Mesenchymal stem cell (in vitro differentiated cells and primary cell): Measurements from ENCODE around the gene LPO.

Experiments used
- DNase-seq: peaks from one replicate; pipeline ENCODE4 v3.0.0-alpha.2; 2013
- H2AFZ ChIP-seq: one replicate; pipeline ENCODE4 v1.6.1; 2013; ENCODE audit warnings: low read depth, mild to moderate bottlenecking, control low read depth, inconsistent platforms, low read length, moderate library complexity
- H2AK5ac ChIP-seq: 2 replicates; pipeline ENCODE4 v1.6.1; 2013; ENCODE audit warnings: low read length, moderate library complexity, mild to moderate bottlenecking, inconsistent platforms; ENCODE audit not compliant: severe bottlenecking
- H2BK120ac ChIP-seq: one replicate; pipeline ENCODE4 v1.6.1; 2013; ENCODE audit warnings: low read depth, mild to moderate bottlenecking, inconsistent platforms, low read length, moderate library complexity
- H2BK12ac ChIP-seq, 2 experiments: one replicate each; pipeline ENCODE4 v1.6.1; 2013; ENCODE audit warnings: inconsistent platforms in 2 of 2, low read length in 2 of 2, mild to moderate bottlenecking in 2 of 2, moderate library complexity in 2 of 2, control low read depth in 1 of 2
- H2BK15ac ChIP-seq: one replicate; pipeline ENCODE4 v1.6.1; 2013; ENCODE audit warnings: mild to moderate bottlenecking, low read depth, inconsistent platforms; ENCODE audit not compliant: poor library complexity, severe bottlenecking
- H2BK5ac ChIP-seq: 2 replicates; pipeline ENCODE4 v1.6.1; 2013; ENCODE audit warnings: low read depth, mild to moderate bottlenecking, low read length, control low read depth, inconsistent platforms; ENCODE audit not compliant: poor library complexity, severe bottlenecking
- H3K14ac ChIP-seq, 2 experiments: one replicate each; pipeline ENCODE4 v1.6.1; 2013; ENCODE audit warnings: inconsistent platforms in 2 of 2, low read length in 2 of 2, control low read depth in 1 of 2, mild to moderate bottlenecking in 1 of 2, moderate library complexity in 1 of 2
- H3K18ac ChIP-seq, 2 experiments: one replicate each; pipeline ENCODE4 v1.6.1; 2013; ENCODE audit warnings: inconsistent platforms in 2 of 2, low read length in 2 of 2, control low read depth in 1 of 2, low read depth in 1 of 2, mild to moderate bottlenecking in 1 of 2
- H3K23ac ChIP-seq, 2 experiments: one replicate each; pipeline ENCODE4 v1.6.1; 2013; ENCODE audit warnings: inconsistent platforms in 2 of 2, low read length in 2 of 2, mild to moderate bottlenecking in 2 of 2, moderate library complexity in 2 of 2, control low read depth in 1 of 2
- H3K27ac ChIP-seq: 2 replicates; pipeline ENCODE4 v1.5.1; 2013; ENCODE audit warnings: mild to moderate bottlenecking, moderate library complexity, low read length, control low read depth, inconsistent platforms; ENCODE audit not compliant: poor library complexity, severe bottlenecking
- H3K27me3 ChIP-seq, 2 experiments: 2 replicates each; pipeline versions ENCODE4 v1.6.1 to v1.7.0; 2013; ENCODE audit warnings: low read length in 2 of 2, mild to moderate bottlenecking in 2 of 2, moderate library complexity in 2 of 2, control low read depth in 1 of 2, inconsistent platforms in 1 of 2; ENCODE audit not compliant: control insufficient read depth in 1 of 2, insufficient read depth in 1 of 2
- H3K36me3 ChIP-seq, 2 experiments: 2 replicates each; pipeline versions ENCODE4 v1.6.1 to v1.7.0; 2013; ENCODE audit warnings: low read length in 2 of 2, control low read depth in 1 of 2, inconsistent platforms in 1 of 2, low read depth in 1 of 2, mild to moderate bottlenecking in 1 of 2; ENCODE audit not compliant: insufficient read depth in 2 of 2, control insufficient read depth in 1 of 2
- H3K4ac ChIP-seq, 2 experiments: one replicate each; pipeline ENCODE4 v1.6.1; 2013; ENCODE audit warnings: inconsistent platforms in 2 of 2, low read length in 2 of 2, mild to moderate bottlenecking in 2 of 2, moderate library complexity in 2 of 2, control low read depth in 1 of 2, low read depth in 1 of 2
- H3K4me1 ChIP-seq: 2 replicates; pipeline ENCODE4 v1.6.1; 2013; ENCODE audit warnings: low read depth, low read length, control low read depth; ENCODE audit not compliant: control insufficient read depth, insufficient read depth
- H3K4me2 ChIP-seq: 2 replicates; pipeline ENCODE4 v1.6.1; 2013; ENCODE audit warnings: low read length, mild to moderate bottlenecking, inconsistent platforms; ENCODE audit not compliant: poor library complexity, severe bottlenecking
- H3K4me3 ChIP-seq, 2 experiments: 2 replicates each; pipeline versions ENCODE4 v1.5.1 to v1.7.0; 2013; ENCODE audit warnings: low read length in 2 of 2, mild to moderate bottlenecking in 2 of 2, control low read depth in 1 of 2, low read depth in 1 of 2; ENCODE audit not compliant: insufficient read depth in 1 of 2
- H3K79me1 ChIP-seq: replicated peaks from 2 replicates; pipeline ENCODE4 v1.6.1; 2013; ENCODE audit warnings: mild to moderate bottlenecking, control low read depth, low read length, inconsistent platforms; ENCODE audit not compliant: poor library complexity, severe bottlenecking
- H3K9ac ChIP-seq: 2 replicates; pipeline ENCODE4 v1.7.0; 2013; ENCODE audit warnings: mild to moderate bottlenecking, low read length, moderate library complexity
- H3K9me3 ChIP-seq: 2 replicates; pipeline ENCODE4 v1.7.0; 2013; ENCODE audit warnings: mild to moderate bottlenecking, low read length; ENCODE audit not compliant: control insufficient read depth
- H4K8ac ChIP-seq: one replicate; pipeline ENCODE4 v1.6.1; 2013; ENCODE audit warnings: inconsistent platforms, mild to moderate bottlenecking, low read length, moderate library complexity
- H4K91ac ChIP-seq: one replicate; pipeline ENCODE4 v1.6.1; 2013; ENCODE audit warnings: mild to moderate bottlenecking, low read length, inconsistent platforms
- WGBS: methylation state at CpG from one replicate; pipeline ENCODE4 v1.1.7; 2013; ENCODE audit warnings: mixed read lengths; 5-methylcytosine and 5-hydroxymethylcytosine counted together

Gene LPO

DNA sequence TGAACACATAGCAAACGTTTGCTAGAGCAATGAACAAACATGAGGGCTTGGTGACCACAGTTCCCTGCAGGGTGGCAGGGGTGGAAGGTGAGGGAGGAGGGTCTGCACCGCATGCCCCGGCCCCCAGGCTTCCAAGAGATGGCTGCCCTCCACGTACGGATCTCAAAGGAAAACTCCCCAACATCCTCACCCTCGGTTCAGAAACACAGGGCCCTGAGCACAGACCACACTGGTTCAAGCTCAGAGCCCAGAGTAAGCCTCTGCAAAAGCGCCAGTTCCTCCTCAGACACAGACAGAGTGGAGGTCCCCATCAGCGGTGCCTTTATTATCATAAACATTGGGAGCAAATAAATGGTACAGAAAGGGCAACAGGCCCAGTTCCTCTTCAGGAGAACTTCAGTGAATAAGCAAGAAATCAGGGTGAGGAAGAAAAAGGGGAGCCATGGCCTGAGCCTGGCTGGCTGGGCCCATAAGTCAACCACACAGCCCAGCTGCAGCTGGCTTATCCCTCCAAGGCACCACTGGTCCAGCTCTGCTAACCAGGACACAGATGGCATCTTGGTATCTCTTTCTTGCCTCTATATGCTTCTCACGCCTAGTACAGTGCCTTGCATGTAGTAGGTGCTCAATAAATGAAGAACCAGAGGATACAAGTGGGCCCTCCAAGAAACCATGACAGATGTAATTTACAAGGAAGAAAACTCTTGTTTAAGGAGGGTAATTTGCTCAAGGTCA, 31.3 kb downstream of the LPO start:
- no peak overlapping the region for H2AFZ ChIP-seq
- no peak overlapping the region for H4K91ac ChIP-seq
- no peaks in the 10 kb centered on the region for H3K36me3 ChIP-seq
- H2BK5ac ChIP-seq, result no peak overlapping the region
- no peak overlapping the region for H3K4ac ChIP-seq
- H2BK12ac ChIP-seq, result no peak overlapping the region
- H3K4me3 ChIP-seq, result no peak overlapping the region
- H2AK5ac ChIP-seq, result no peak overlapping the region
- H3K4me1 ChIP-seq, result no peaks in the 10 kb centered on the region
- no peak overlapping the region for H2BK15ac ChIP-seq
- no peaks in the 10 kb centered on the region for H3K9me3 ChIP-seq
- 73% methylated on average over 9 of the region's 9 CpGs for WGBS
- no peaks in the 10 kb centered on the region for H3K79me1 ChIP-seq
- H3K18ac ChIP-seq, result no peak overlapping the region
- no peak for DNase-seq
- no peak overlapping the region for H3K9ac ChIP-seq
- H3K27me3 ChIP-seq, result peaks cover 22 to 42% of the 10 kb centered on the region in 2 experiments
- H4K8ac ChIP-seq, result no peak overlapping the region
- H3K23ac ChIP-seq, result no peak overlapping the region
- no peak overlapping the region for H3K27ac ChIP-seq
- no peak overlapping the region for H2BK120ac ChIP-seq
- no peak overlapping the region for H3K4me2 ChIP-seq
- no peak overlapping the region for H3K14ac ChIP-seq

DNA sequence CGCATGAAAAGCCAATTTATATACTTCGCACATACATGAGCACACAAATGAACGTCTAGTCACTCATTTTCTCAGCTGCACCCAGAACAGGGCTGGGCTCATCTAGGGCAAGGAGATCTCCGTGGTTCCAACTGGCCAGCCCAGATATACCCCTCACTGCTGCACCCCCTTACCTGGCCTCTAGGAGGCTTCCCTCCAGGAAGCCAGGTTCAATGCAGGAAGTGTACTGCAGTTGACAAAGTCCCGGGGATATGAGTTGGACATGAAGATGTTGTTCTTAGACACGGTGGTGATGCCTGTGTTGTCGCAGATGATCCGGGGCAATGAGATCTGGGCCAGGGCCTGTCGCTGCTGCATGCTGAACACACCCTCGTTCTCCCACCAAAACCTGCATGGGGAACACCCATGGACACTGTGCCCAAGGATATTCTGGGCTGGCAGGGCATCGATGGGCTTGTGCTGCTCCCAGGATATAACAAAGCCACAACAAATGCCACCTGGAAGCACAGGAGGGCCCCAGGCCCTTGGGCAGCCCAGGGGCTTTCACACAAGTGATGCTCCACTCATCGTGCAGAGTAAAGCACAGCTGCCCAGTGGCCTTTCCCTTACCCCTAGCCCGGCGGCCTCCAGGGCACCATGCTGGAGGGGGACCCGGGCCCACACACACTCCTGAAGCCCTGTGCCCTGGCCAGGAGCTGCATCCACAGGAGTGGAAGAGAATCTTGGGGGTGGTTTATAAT, 32.3 kb downstream of the LPO start:
- H3K9ac ChIP-seq, result no peak overlapping the region
- H2BK5ac ChIP-seq, result no peak overlapping the region
- no peak overlapping the region for H2AK5ac ChIP-seq
- H3K18ac ChIP-seq, result no peak overlapping the region
- no peak overlapping the region for H3K4me3 ChIP-seq
- no peak overlapping the region for H4K91ac ChIP-seq
- H3K14ac ChIP-seq, result no peak overlapping the region
- H3K4me1 ChIP-seq, result no peaks in the 10 kb centered on the region
- H3K4ac ChIP-seq, result no peak overlapping the region
- no peak for DNase-seq
- H3K27me3 ChIP-seq, result peaks cover 20 to 43% of the 10 kb centered on the region in 2 experiments
- no peaks in the 10 kb centered on the region for H3K79me1 ChIP-seq
- H3K36me3 ChIP-seq, result no peaks in the 10 kb centered on the region
- peak overlapping the region; percentile 17 for H4K8ac ChIP-seq
- no peak overlapping the region for H3K27ac ChIP-seq
- H2BK12ac ChIP-seq, result no peak overlapping the region
- no peak overlapping the region for H3K23ac ChIP-seq
- H3K4me2 ChIP-seq, result no peak overlapping the region
- no peaks in the 10 kb centered on the region for H3K9me3 ChIP-seq
- H2BK120ac ChIP-seq, result no peak overlapping the region
- no peak overlapping the region for H2AFZ ChIP-seq
- WGBS, result 85% methylated on average over 15 of the region's 15 CpGs
- no peak overlapping the region for H2BK15ac ChIP-seq

GRCh38 chr17:58271216-58271931, 33.0 kb downstream of the LPO start:
- no peak overlapping the region for H4K8ac ChIP-seq
- no peak overlapping the region for H3K14ac ChIP-seq
- no peaks in the 10 kb centered on the region for H3K9me3 ChIP-seq
- no peak overlapping the region for H3K4ac ChIP-seq
- H4K91ac ChIP-seq, result no peak overlapping the region
- peak overlapping the region in 1 of 2 experiments; percentile 35 for H3K4me3 ChIP-seq
- no peak overlapping the region for H2BK15ac ChIP-seq
- H3K18ac ChIP-seq, result no peak overlapping the region
- H2BK120ac ChIP-seq, result no peak overlapping the region
- H2AFZ ChIP-seq, result no peak overlapping the region
- WGBS, result 89% methylated on average over 19 of the region's 21 CpGs
- H3K36me3 ChIP-seq, result no peaks in the 10 kb centered on the region
- DNase-seq, result no peak
- no peak overlapping the region for H2AK5ac ChIP-seq
- no peak overlapping the region for H2BK5ac ChIP-seq
- no peak overlapping the region for H3K9ac ChIP-seq
- H3K4me2 ChIP-seq, result no peak overlapping the region
- no peak overlapping the region for H3K27ac ChIP-seq
- H3K4me1 ChIP-seq, result no peaks in the 10 kb centered on the region
- no peaks in the 10 kb centered on the region for H3K79me1 ChIP-seq
- H3K23ac ChIP-seq, result no peak overlapping the region
- H3K27me3 ChIP-seq, result peaks cover 16 to 50% of the 10 kb centered on the region in 2 experiments
- H2BK12ac ChIP-seq, result no peak overlapping the region
